DND-41 (cell line): Measurements from ENCODE around the gene TBC1D4.

Experiments used
- CTCF ChIP-seq: IDR thresholded peaks from 2 replicates; pipeline ENCODE4 v1.5.1; 2012; ENCODE audit warnings: borderline replicate concordance, low read length, moderate library complexity, mild to moderate bottlenecking; ENCODE audit not compliant: poor library complexity, severe bottlenecking; ENCODE audit errors: extremely low read depth
- EZH2 ChIP-seq: IDR thresholded peaks from 3 replicates; pipeline ENCODE4 v1.6.1; 2012; ENCODE audit warnings: borderline replicate concordance, low read depth, mild to moderate bottlenecking, moderate library complexity, low read length, inconsistent platforms; ENCODE audit not compliant: severe bottlenecking

GRCh38 chr13:75440100-75440499 is 41.9 kb downstream of the TBC1D4 start:
- TF ChIP-seq CTCF (no peak), EZH2 (no peak)
